ENCODE measurements around the gene PPM1K.
"Not testable (repeated sequence)": the region's sequence is repeated elsewhere in the genome, so short reads cannot be mapped to it uniquely, and the experiment has no call there.

Gene PPM1K

DNA sequence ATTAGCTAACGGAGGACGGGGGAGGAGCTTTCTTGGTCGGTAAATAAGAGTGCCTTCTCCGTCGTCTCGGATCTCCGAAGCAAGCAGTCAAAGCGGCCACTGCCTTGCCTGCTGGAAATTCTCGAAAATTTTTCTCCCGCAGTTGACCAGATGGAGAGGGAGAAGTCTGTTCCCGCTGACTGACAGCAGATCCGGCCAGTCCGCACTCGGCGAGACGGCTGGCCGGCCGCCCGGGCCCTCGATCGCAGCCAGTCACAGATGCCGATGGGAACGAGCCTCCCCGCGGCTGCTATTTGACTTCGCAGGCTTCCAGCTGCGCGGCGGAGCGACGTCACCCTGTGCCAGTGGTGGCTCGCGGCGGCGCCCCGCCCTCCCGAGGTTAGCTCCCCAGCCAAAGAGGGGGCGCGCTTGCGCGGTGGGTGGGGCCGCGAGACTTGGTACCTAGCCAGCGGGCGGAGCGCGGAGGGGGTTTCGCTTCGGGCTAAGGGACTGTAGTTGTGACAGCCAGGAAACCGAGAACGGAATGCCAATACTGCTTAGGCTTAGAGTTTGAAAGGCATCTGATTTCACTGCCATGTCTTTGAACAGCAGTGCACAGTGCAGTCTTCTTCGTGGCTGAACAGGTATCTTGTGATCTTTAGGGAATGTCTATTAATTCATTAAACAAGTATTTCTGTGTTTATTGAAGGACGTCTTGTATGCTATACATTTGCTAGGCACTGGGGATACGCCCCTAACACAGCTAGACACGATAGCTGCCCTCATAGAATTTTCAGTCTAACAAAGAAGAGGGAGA is at the start of gene PPM1K:
TSS of gene PPM1K (minus strand) at position 123 of the 796 bp plus-strand sequence. CDS start 5,978 bp downstream, outside the sequence.
- DNase-seq = peak; percentile 99
- ATAC-seq = peak; percentile 96

DNA sequence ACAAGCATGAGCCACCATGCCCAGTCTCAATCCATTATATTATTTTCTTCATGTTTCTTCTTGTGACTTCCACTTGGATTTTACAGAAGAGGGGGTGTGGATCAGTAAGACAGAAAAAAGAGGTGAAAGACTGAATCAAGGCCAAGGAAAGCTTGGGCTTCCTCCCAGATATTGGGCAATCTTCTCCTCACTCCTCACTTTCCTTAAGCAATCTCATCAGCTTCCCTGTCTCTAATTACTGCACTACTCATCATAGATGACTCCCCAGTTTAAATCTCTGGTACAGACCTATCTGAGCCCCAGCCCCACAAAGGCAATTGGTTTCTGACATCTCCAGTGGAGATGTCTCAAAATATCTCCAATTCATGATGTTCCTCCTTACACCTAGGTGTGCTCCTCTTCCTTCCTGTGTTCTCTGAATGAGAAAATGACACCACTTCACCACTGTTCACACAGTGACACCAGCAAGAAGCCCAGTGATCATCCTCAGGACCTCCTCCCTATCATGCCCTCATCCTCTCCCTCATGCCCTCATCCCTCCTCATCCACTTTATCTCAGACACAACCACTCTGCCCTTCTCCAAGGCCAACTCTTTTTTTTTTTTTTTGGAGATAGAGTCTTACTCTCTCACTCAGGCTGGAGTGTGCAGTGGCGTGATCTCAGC is 49.5 kb upstream of the PPM1K start:
- no peak for DNase-seq
- ATAC-seq = no peak

DNA sequence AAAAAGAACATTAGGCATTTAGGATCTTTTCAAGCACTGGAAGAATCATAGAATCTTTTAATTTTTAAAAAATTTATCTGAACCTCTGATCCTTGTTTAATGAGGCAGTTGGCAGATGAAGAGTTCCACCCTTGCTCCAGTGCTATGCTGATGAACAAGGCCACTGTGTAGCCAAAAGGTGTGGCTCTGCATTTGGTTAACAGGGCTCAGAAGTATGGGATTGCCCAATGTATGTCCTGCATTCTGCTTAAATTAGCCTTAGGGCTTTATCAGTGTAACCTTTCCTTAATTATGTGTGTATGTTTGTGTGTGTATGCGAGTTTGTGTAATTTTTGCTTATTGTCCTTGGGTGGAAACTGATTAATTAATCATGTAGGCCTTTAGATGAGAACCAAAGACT is 43.3 kb upstream of the PPM1K start:
- ATAC-seq (no peak), DNase-seq (no peak)

- peak; percentile 86 for ATAC-seq
- peak; percentile 36 for DNase-seq
Measured at GRCh38 chr4:88320780-88321373, 36.5 kb upstream of the PPM1K start.

GRCh38 chr4:88320224-88320779 is 35.9 kb upstream of the PPM1K start:
- no peak for DNase-seq
- peak; percentile 33 for ATAC-seq

DNA sequence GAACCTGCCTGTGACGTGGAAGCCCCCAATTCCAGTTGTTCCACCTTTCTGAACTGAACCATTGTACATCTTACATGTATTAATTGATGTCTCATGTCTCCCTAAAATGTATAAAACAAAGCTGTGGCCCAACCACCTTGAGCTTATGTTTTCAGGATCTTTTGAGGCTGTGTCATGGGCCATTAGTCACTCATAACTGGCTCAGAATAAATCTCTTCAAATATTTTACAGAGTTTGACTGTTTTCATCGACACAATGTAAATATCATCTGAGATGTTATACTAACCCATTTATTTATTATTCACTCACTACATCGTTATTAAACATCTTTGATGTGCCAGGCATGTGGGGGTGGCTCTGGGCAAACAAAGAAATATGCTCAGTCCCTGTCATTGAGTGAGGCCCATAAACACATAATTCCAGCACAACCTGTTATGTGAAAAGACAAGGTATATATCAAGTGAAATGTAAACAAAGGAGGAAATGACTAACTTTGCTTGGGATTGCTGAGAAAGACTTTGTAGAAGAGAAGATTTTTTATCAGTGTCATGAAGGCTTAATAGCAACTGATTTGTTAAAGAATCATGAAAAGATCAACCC is 34.5 kb upstream of the PPM1K start:
- no peak for DNase-seq

DNA sequence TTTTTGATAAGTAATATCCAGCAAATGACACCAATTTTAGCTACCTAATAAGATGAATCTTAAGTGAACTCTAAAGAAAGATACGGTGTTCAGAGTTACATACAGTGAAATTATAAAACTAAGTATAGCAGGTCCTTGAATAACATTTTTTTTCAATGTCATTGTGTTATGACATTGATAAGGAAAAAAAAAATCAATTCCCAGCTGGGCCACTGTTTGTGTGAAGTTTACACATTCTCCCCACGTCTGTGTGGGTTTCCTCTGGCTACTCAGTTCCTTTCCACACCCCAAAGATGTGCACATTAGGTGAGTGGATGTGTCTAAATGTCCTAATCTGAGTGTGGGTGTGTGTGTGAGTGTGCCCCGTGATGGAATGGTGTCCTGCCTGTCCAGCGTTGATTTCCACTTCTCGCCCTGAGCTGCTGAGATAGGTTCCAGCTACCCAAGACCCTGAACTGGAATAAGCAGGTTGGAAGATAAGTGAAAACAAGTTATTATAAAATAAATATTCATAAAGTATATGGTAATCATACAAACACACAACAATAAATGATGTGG is 31.2 kb upstream of the PPM1K start:
- DNase-seq = no peak
- no peak for ATAC-seq

More for the DNA sequence above, 34.5 kb upstream of the PPM1K start:
- no peak for ATAC-seq

- not testable (repeated sequence) for DNase-seq, ATAC-seq
Measured at GRCh38 chr4:88313088-88313624, 28.8 kb upstream of the PPM1K start.

- DNase-seq = no peak
- no peak for ATAC-seq
Measured at GRCh38 chr4:88308587-88308986, 24.2 kb upstream of the PPM1K start.

GRCh38 chr4:88297725-88298454 is 13.5 kb upstream of the PPM1K start:
- DNase-seq = no peak
- no peak for ATAC-seq

DNA sequence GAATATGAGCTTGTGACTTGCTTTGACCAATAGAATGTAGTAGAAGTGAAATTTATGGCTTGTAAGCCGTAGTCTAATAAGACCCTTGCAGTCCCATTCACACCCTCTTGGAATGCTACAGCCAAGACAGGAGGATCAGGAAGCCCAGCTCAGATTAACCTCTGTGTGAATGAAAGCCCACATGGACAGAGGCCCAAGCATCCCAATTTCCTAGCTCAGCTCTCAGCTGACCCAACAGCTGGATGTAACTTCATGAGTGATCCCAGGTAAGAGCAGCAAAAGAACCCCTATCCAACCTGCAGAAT is 12.8 kb upstream of the PPM1K start:
- DNase-seq (no peak), ATAC-seq (no peak)

DNA sequence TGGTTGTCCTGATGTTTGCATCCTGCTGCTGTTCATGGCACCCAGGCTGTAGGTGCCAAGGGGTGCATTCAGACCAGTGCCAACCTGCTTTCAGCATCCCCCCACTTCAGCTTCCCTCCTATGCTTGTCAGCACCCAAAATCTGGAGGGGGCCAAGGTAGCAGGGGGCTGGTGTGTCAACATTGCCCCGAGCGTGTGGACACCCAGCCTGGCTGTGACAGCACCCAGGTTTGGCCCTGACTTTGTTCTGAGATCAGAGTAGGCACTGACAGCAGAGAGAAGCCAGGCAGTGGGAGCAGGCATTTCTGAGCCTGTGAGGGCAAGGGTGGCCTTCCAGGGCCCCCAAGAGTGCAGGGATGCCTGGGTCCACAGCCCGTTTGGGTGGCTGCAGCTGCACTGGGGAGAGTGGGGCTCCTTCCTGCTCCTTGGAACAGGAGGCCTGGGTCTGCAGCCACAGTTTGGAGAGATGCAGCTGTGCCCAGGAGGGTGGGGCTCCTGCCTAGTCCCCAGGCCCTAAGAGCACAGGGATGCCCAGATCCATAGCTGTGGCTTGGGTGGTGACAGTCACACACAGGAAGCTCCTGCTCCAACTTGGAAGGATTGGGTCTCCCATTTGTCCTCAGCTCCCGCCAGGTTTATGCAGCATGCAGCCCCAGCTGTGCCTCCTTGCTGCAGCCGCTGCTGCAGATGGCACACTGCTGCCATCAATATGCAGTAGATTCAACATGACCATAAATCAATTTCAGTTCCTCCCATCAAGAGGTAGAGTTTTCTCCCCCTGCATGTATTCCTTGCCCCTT is 12.3 kb upstream of the PPM1K start:
- DNase-seq (no peak), ATAC-seq (no peak)

- ATAC-seq (no peak), DNase-seq (no peak)
Measured at GRCh38 chr4:88295656-88296055, 11.3 kb upstream of the PPM1K start.

DNA sequence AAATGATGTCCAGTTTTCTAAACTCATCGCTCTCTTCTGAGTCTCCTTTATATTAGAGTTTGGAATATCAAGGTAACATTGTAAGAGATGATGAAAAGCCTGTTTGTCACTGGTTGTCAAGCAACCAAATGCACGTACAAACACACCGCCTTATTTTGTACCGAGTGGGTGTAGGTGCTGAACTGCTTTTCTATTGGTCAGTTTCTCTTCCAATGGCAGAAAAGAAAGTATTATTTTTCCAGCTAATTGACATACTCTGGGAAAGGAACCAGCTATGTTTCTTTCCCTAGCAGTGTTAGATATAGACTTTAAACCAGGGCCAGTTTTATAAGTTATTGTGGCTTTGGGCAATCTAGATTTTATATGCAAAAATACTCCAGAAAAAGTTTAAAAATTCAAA is 6.6 kb upstream of the PPM1K start:
- ATAC-seq = no peak
- DNase-seq = no peak

- ATAC-seq (no peak), DNase-seq (no peak)
Measured at GRCh38 chr4:88286897-88287296, 2.5 kb upstream of the PPM1K start.

DNA sequence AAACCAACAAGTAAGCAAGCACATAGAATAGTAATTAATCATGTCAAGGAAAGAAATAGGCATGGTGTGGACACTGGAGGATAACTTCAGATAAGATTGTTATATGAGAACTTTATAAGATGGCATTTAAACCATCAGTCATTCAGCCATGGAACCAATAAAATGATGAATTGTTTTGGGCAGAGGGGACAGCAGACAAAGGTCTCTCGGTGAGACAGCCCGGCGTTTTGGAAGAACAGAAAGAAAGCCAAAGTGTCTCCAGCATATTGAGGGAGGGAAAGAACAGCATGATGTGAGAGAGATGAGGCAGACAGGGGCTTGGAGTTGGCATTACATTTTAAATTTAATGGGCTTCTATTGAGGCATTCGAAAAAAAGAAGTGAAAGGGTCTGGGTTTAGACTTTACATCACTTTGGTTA is 883 bp upstream of the PPM1K start:
- DNase-seq (no peak), ATAC-seq (no peak)

GRCh38 chr4:88283661-88284438 is 511 bp downstream of the PPM1K start:
- ATAC-seq (peak; percentile 37), DNase-seq (peak; percentile 74)

DNA sequence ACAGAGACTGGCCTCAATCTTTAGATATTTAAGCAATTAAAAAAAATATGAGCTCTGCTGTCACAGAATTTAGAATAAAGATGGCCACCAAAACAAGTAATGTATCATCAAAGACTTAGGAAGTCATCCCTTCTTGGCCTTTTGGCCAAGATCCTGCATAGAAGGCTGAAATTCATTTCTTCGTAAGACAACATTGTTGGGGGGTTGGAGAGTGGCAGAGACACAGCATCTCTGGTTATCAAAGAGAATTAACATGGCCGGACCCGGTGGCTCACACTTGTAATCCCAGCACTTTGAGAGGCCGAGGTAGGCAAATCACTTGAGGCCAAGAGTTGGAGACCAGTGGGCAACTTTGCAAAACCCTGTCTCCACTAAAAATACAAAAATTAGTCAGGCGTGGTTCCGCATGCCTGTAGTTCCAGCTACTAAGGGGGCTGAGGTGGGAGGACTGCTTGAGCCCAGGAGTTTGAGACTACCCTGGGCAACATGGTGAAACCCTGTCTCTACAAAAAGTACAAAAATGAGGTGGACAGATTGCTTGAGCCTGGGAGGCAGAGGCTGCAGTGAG is 4.0 kb downstream of the PPM1K start:
- ATAC-seq (no peak), DNase-seq (no peak)

DNA sequence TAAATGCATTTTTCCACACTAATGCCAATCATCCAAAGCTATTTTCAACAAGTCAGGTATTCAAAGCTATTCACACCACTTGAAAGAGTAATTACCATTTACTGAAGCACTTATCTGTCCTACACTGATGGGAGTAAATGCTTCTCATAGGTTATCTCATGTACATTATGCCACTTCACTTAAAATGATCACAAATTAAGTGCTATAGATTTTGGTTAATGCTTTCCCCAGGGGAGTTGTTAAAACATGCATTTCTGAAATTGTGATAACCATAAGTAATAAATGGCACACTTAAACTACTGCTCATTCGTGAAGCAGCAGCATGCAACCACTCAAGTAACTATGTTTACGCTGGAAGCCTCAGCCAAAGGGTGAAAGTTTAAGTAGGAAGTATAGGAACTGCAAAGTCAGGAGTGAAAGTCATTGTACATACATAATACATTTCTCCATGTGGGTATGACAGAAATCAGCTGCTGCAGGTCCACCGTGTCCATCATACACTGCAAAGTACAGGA is 6.6 kb downstream of the PPM1K start:
- ATAC-seq (no peak), DNase-seq (no peak)
